Stimulated activated CD4-positive, alpha-beta T cell treated with anti-CD3 and anti-CD28 coated beads, Interleukin-15, amount 100 ng/mL, for 1 hour (primary cell): ENCODE measurements around the gene SYPL1.

Experiments used
- DNase-seq, 2 donors: peaks; one replicate each; pipeline ENCODE4 v3.0.0-alpha.2; 2020; ENCODE audit warnings: low read depth in 1 of 2, low spot score in 1 of 2

Gene SYPL1

GRCh38 chr7:106068538-106068961 is 43.6 kb downstream of the SYPL1 start:
- DNase-seq = no peak

- DNase-seq = no peak
These were observed 44.4 kb downstream of the SYPL1 start for GRCh38 chr7:106067678-106068077.

- DNase-seq = no peak
These were observed 46.3 kb downstream of the SYPL1 start for GRCh38 chr7:106065575-106066500.

- no peak for DNase-seq
These were observed 47.1 kb downstream of the SYPL1 start for GRCh38 chr7:106064771-106065574.

GRCh38 chr7:106064316-106064715 is 47.8 kb downstream of the SYPL1 start:
- no peak for DNase-seq

- no peak for DNase-seq
These were observed 48.4 kb downstream of the SYPL1 start for GRCh38 chr7:106063692-106064091.

GRCh38 chr7:106063024-106063423 is 49.1 kb downstream of the SYPL1 start:
- DNase-seq = no peak

GRCh38 chr7:106062521-106062931 is 49.6 kb downstream of the SYPL1 start:
- no peak for DNase-seq

- DNase-seq = no peak
These were observed 50.1 kb downstream of the SYPL1 start for GRCh38 chr7:106062006-106062405.

GRCh38 chr7:106061301-106061979 is 50.7 kb downstream of the SYPL1 start:
- no peak for DNase-seq

GRCh38 chr7:106060394-106060920 is 51.7 kb downstream of the SYPL1 start:
- DNase-seq = no peak

GRCh38 chr7:106059556-106059955 is 52.6 kb downstream of the SYPL1 start:
- DNase-seq = no peak

GRCh38 chr7:106058928-106059324 is 53.2 kb downstream of the SYPL1 start:
- DNase-seq = no peak

- no peak for DNase-seq
These were observed 53.9 kb downstream of the SYPL1 start for GRCh38 chr7:106057962-106058927.

- DNase-seq = no peak
These were observed 54.7 kb downstream of the SYPL1 start for GRCh38 chr7:106057204-106057961.

GRCh38 chr7:106056513-106057203 is 55.5 kb downstream of the SYPL1 start:
- DNase-seq = peak; percentile 46 to 49

- DNase-seq = no peak
These were observed 57.1 kb downstream of the SYPL1 start for GRCh38 chr7:106054971-106055532.

GRCh38 chr7:106054156-106054910 is 57.8 kb downstream of the SYPL1 start:
- no peak for DNase-seq
